Astrocyte (in vitro differentiated cells and primary cell): Measurements from ENCODE around the gene GAB2. TPM values are rescaled to one million over a fixed set of nuclear protein-coding genes. Genes with fewer than 3 reads are reported as not detected.

Experiments
- DNase-seq: peaks from one replicate; pipeline ENCODE4 v3.0.0-alpha.2; 2010; ENCODE audit warnings: low read depth
- FAIRE-seq: peaks from 2 replicates; lab custom pipeline; 2011; peaks lifted over from hg19 to GRCh38; lab: Jason Lieb, UNC
- H2AFZ ChIP-seq: 2 replicates; pipeline ENCODE4 v1.6.0; 2012; ENCODE audit warnings: low read depth, low read length, inconsistent platforms
- H3K27ac ChIP-seq: 2 replicates; pipeline ENCODE4 v1.5.1; 2011; ENCODE audit warnings: low read depth, low read length, inconsistent platforms
- H3K27me3 ChIP-seq: 2 replicates; pipeline ENCODE4 v1.6.0; 2011; ENCODE audit warnings: low read length, inconsistent platforms; ENCODE audit not compliant: insufficient read depth
- H3K36me3 ChIP-seq: 2 replicates; pipeline ENCODE4 v1.5.1; 2011; ENCODE audit warnings: low read length, inconsistent platforms; ENCODE audit not compliant: insufficient read depth
- H3K4me1 ChIP-seq: 2 replicates; pipeline ENCODE4 v1.5.1; 2011; ENCODE audit warnings: low read length, inconsistent platforms; ENCODE audit not compliant: insufficient read depth
- H3K4me2 ChIP-seq: 2 replicates; pipeline ENCODE4 v1.6.0; 2012; ENCODE audit warnings: low read length, inconsistent platforms
- H3K4me3 ChIP-seq: 2 replicates; pipeline ENCODE4 v1.5.1; 2011; ENCODE audit warnings: low read depth, mild to moderate bottlenecking, low read length, inconsistent platforms; ENCODE audit not compliant: insufficient read depth
- H3K79me2 ChIP-seq: 2 replicates; pipeline ENCODE4 v1.6.0; 2012; ENCODE audit warnings: mild to moderate bottlenecking, low read length, inconsistent platforms; ENCODE audit not compliant: insufficient read depth
- H3K9ac ChIP-seq: 2 replicates; pipeline ENCODE4 v1.6.0; 2012; ENCODE audit warnings: mild to moderate bottlenecking, low read length, inconsistent platforms
- H3K9me3 ChIP-seq: 2 replicates; pipeline ENCODE4 v1.5.1; 2012; ENCODE audit warnings: low read depth, mild to moderate bottlenecking, low read length, inconsistent platforms; ENCODE audit not compliant: insufficient read depth
- H4K20me1 ChIP-seq: 2 replicates; pipeline ENCODE4 v1.6.0; 2012; ENCODE audit warnings: low read length, inconsistent platforms; ENCODE audit not compliant: insufficient read depth
- H3K27ac Mint-ChIP-seq: one replicate; pipeline ENCODE4 v1.8.0; 2021; ENCODE audit warnings: mild to moderate bottlenecking, mixed read lengths; ENCODE audit not compliant: unreplicated experiment
- H3K27me3 Mint-ChIP-seq: one replicate; pipeline ENCODE4 v1.8.0; 2021; ENCODE audit warnings: low read depth, mixed read lengths; ENCODE audit not compliant: unreplicated experiment
- H3K36me3 Mint-ChIP-seq: one replicate; pipeline ENCODE4 v1.8.0; 2021; ENCODE audit warnings: low read depth, mixed read lengths; ENCODE audit not compliant: unreplicated experiment
- H3K4me1 Mint-ChIP-seq: one replicate; pipeline ENCODE4 v1.8.0; 2021; ENCODE audit warnings: low read depth, mixed read lengths; ENCODE audit not compliant: unreplicated experiment
- H3K4me3 Mint-ChIP-seq: one replicate; pipeline ENCODE4 v1.8.0; 2021; ENCODE audit warnings: mild to moderate bottlenecking, moderate library complexity, mixed read lengths; ENCODE audit not compliant: unreplicated experiment
- H3K9me3 Mint-ChIP-seq: one replicate; pipeline ENCODE4 v1.8.0; 2021; ENCODE audit warnings: mild to moderate bottlenecking, mixed read lengths; ENCODE audit not compliant: unreplicated experiment
- EZH2 ChIP-seq: IDR thresholded peaks from 2 replicates; pipeline ENCODE4 v1.6.1; 2012; ENCODE audit warnings: mild to moderate bottlenecking, low read length, inconsistent platforms; ENCODE audit not compliant: insufficient read depth
- total RNA-seq: library from RNA; stranded (reverse); gene quantifications from 2 replicates; pipeline ENCODE4 v1.2.1, GENCODE V29; 2021
- TF ChIP-seq, protein P1 (sequence below): IDR thresholded peaks from 2 replicates; pipeline ENCODE4 v1.5.1; 2011; ENCODE audit warnings: low read depth, mild to moderate bottlenecking, inconsistent platforms, low read length, moderate library complexity; ENCODE audit not compliant: insufficient read depth

GAB2 gene
- total RNA-seq, 1 donor from 2014 or later = 18.2 TPM

DNA sequence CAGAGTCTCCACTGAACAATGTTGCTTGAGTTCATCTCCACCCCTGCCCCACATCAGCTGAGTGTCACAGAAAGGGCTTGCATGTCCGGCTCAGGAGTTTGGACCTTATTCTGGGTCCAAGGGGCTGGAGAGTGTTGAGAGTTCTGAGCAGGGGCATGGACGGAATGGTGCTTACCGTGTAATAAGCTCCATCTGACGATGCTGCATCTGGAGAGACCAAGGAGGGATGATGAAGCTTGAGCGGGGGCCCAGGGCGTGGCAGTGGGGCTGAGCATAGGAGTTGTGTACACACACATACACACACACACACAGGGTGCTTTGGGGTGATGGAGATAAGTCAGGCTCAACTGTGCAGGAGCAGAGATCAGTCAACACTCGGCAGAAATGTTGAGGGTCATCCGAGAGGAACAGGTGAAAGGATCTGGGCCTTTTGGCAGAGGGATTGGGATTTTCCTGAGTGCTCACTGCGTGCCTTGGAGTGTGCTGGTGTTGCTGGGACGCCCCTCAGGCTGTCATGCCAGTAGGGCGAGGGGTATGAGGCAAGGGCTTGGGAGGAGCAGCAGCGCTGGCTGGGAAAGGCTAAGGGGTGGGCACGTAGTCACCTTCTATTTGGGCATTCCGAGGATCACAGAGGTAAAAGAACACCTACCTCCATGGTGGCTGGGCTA is 226.6 kb downstream of the GAB2 start:
- Mint-ChIP-seq H3K4me3 (peak overlapping the region; percentile 97), H3K36me3 (peaks cover 13% of the 10 kb centered on the region), H3K9me3 (no peaks in the 10 kb centered on the region), H3K27me3 (no peaks in the 10 kb centered on the region), H3K27ac (peak overlapping the region; percentile 15), H3K4me1 (peaks cover 44% of the 10 kb centered on the region)
- TF ChIP-seq, protein P1, sequence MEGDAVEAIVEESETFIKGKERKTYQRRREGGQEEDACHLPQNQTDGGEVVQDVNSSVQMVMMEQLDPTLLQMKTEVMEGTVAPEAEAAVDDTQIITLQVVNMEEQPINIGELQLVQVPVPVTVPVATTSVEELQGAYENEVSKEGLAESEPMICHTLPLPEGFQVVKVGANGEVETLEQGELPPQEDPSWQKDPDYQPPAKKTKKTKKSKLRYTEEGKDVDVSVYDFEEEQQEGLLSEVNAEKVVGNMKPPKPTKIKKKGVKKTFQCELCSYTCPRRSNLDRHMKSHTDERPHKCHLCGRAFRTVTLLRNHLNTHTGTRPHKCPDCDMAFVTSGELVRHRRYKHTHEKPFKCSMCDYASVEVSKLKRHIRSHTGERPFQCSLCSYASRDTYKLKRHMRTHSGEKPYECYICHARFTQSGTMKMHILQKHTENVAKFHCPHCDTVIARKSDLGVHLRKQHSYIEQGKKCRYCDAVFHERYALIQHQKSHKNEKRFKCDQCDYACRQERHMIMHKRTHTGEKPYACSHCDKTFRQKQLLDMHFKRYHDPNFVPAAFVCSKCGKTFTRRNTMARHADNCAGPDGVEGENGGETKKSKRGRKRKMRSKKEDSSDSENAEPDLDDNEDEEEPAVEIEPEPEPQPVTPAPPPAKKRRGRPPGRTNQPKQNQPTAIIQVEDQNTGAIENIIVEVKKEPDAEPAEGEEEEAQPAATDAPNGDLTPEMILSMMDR = no peak
- TF ChIP-seq EZH2 = no peak
- H4K20me1 ChIP-seq = peaks cover 75% of the 10 kb centered on the region
- FAIRE-seq (no peak), DNase-seq (no peak)
- peaks cover 63% of the 10 kb centered on the region for H3K79me2 ChIP-seq
- peaks cover 33% of the 10 kb centered on the region for H3K4me1 ChIP-seq
- no peaks in the 10 kb centered on the region for H3K36me3 ChIP-seq
- no peak overlapping the region for H3K9ac ChIP-seq
- no peaks in the 10 kb centered on the region for H3K9me3 ChIP-seq
- H3K27me3 ChIP-seq = no peaks in the 10 kb centered on the region
- no peak overlapping the region for H2AFZ ChIP-seq
- H3K27ac ChIP-seq = no peak overlapping the region
- H3K4me3 ChIP-seq = no peak overlapping the region
- peak overlapping the region; percentile 92 for H3K4me2 ChIP-seq

DNA sequence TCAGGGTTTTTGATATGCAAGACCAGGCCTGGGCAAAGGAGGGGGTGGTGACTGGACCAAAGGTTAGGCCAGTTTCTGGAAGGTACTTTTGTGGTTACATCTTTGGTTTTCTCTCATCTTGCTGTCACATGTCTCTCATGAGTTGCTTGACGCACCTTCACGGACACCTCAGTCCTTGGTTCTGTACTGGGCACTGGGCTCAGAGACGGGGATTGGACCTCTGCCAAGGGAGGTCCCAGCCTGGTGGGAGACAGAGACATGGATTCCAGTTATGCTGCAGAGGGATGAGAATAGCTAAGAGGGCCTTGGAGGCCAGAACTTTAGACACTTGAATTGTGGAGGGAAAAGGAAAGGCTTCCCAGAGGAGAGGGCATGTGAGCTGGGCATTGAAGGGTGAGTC is 227.2 kb downstream of the GAB2 start:
- Mint-ChIP-seq H3K36me3 (peaks cover 11% of the 10 kb centered on the region), H3K4me1 (peaks cover 49% of the 10 kb centered on the region), H3K4me3 (peak overlapping the region; percentile 97), H3K9me3 (no peaks in the 10 kb centered on the region), H3K27me3 (no peaks in the 10 kb centered on the region), H3K27ac (peak overlapping the region; percentile 29)
- no peak overlapping the region for H2AFZ ChIP-seq
- peaks cover 37% of the 10 kb centered on the region for H3K4me1 ChIP-seq
- H3K9ac ChIP-seq = no peak overlapping the region
- no peaks in the 10 kb centered on the region for H3K27me3 ChIP-seq
- H3K4me3 ChIP-seq = peak overlapping the region; percentile 79
- no peak overlapping the region for H3K27ac ChIP-seq
- H3K4me2 ChIP-seq = peak overlapping the region; percentile 92
- H3K79me2 ChIP-seq = peaks cover 57% of the 10 kb centered on the region
- no peak for FAIRE-seq
- H3K9me3 ChIP-seq = no peaks in the 10 kb centered on the region
- no peaks in the 10 kb centered on the region for H3K36me3 ChIP-seq
- no peak for TF ChIP-seq EZH2
- TF ChIP-seq, protein P1 = no peak
- H4K20me1 ChIP-seq = peaks cover 69% of the 10 kb centered on the region
- no peak for DNase-seq

DNA sequence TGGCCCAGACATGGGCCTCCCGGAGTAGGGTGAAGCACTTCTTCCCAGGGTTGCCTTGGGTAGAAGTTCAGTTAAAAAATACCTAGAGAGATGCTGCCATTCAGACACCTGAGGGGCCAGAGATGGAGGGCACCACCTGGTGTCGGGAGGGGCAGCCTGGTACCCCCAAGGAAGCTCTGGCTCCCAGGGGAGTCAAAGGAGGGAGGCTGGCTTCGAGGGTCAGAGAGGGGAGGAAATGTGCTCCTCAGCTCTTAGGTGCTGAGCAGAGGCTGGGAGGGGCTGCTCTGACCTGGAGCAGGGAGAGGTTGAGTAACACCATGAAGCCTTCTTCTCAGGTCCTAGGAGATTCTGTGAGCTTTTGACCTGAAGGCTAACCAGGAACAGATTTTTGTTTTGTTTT is 227.8 kb downstream of the GAB2 start:
- H2AFZ ChIP-seq = no peak overlapping the region
- H3K4me3 Mint-ChIP-seq = peak overlapping the region; percentile 97
- H3K4me1 ChIP-seq = peaks cover 37% of the 10 kb centered on the region
- H3K27me3 Mint-ChIP-seq = no peaks in the 10 kb centered on the region
- peak overlapping the region; percentile 83 for H3K9ac ChIP-seq
- DNase-seq (no peak), FAIRE-seq (no peak)
- peaks cover 8% of the 10 kb centered on the region for H3K36me3 Mint-ChIP-seq
- no peak for TF ChIP-seq EZH2
- TF ChIP-seq, protein P1 = no peak
- H3K79me2 ChIP-seq = peaks cover 55% of the 10 kb centered on the region
- peaks cover 51% of the 10 kb centered on the region for H3K4me1 Mint-ChIP-seq
- peak overlapping the region; percentile 79 for H3K4me3 ChIP-seq
- H4K20me1 ChIP-seq = peaks cover 64% of the 10 kb centered on the region
- peak overlapping the region; percentile 31 for H3K27ac Mint-ChIP-seq
- H3K27ac ChIP-seq = no peak overlapping the region
- H3K9me3 Mint-ChIP-seq = no peaks in the 10 kb centered on the region
- H3K36me3 ChIP-seq = no peaks in the 10 kb centered on the region
- H3K9me3 ChIP-seq = no peaks in the 10 kb centered on the region
- H3K27me3 ChIP-seq = no peaks in the 10 kb centered on the region
- peak overlapping the region; percentile 92 for H3K4me2 ChIP-seq
